GM10266 (cell line): ENCODE results near the gene IQSEC1.

Experiments
- DNase-seq: peaks from one replicate; pipeline ENCODE4 v3.0.0; 2012; ENCODE audit errors: extremely low spot score
- TF ChIP-seq, protein P1 (sequence below): IDR thresholded peaks from 2 replicates; pipeline ENCODE4 v1.5.1; 2012; ENCODE audit warnings: mild to moderate bottlenecking, low read depth; ENCODE audit not compliant: control insufficient read depth, insufficient read depth; ENCODE audit errors: missing control alignments

IQSEC1 gene

DNA sequence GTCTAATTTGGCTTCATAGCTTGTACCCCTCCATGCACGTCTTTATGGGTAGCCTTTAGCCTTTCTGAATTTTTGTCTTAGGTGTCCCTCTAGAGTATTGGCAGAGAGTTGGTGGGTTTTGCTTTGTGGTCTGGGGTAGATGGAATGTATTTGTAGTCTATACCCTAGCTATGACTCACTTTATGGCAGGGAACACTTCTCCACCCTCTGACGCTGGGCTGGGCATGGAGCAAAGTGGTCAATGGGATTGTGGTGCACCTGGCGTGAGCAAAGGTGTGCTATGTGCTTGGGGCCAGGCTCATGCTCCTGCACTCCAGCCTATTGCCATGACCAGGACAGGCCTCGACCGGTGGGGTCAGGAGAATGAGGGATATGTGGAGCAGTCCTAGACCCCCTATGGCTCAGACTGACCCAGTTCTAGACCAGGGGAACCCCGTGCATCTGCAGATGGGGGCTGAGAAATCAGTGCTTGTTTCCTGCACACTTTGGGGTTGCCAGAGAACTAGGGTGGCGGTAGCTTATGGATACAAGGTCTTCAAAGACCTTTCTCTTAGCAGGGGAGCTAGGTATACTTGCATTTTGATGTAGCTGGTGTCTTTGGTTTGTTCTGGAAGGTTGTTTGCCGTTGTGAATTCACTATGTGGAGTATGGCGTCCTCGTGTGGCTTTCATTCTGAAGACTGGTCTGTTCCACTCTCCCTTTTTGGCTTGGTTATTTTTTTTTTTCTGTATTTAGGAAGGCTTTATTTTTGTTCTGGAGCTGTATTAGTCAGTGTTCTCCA is 182.4 kb downstream of the IQSEC1 start:
- TF ChIP-seq, protein P1, sequence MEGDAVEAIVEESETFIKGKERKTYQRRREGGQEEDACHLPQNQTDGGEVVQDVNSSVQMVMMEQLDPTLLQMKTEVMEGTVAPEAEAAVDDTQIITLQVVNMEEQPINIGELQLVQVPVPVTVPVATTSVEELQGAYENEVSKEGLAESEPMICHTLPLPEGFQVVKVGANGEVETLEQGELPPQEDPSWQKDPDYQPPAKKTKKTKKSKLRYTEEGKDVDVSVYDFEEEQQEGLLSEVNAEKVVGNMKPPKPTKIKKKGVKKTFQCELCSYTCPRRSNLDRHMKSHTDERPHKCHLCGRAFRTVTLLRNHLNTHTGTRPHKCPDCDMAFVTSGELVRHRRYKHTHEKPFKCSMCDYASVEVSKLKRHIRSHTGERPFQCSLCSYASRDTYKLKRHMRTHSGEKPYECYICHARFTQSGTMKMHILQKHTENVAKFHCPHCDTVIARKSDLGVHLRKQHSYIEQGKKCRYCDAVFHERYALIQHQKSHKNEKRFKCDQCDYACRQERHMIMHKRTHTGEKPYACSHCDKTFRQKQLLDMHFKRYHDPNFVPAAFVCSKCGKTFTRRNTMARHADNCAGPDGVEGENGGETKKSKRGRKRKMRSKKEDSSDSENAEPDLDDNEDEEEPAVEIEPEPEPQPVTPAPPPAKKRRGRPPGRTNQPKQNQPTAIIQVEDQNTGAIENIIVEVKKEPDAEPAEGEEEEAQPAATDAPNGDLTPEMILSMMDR: no peak
- DNase-seq: no peak

DNA sequence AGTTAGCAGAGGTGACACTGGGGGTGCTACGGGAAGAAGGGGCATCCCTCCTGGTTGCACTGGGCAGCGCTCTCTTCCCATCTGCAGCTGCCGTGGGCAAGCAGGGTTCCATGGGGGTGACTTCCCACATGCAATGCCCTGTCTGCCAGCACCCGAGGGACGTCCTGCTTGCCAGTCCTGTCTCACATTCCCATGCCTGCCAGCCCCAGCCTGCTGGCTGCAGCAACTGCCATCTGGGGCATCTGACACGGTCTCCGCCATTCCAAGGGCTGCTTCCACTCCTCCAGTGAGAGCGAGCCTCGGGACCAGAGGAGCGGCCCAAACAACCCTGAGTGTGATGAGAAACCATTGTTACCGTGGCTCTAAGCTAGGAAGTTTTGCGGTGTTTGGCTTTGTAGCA is 186.5 kb downstream of the IQSEC1 start:
- no peak for DNase-seq
- TF ChIP-seq, protein P1: no peak

DNA sequence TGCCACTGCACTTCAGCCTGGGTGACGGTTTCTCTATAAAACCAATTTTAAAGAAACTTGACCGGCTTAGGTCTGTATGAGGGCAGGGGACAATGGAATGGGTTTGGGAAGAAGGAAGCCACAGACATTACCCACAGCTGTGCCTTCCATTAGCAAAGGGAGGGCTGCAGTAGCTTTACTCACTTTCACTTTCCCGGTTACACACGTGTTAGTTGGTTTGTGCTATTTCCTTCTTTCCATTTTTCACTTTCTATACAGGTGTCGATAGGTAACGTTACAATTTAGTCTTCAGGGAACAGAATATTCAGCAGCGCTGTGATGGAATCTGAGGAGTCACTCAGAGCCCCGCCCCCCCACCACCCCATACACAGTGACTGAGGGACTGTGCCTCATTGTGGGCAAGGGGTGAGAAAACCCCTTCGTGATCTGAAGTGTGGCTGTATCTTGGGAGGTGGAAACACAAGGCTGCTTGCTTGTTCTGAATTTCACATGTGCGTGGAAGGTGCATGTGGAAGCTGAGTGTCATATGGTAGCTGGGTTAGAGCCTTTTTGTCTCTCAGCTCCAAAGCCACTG is 187.0 kb downstream of the IQSEC1 start:
- DNase-seq: no peak
- TF ChIP-seq, protein P1: no peak

DNA sequence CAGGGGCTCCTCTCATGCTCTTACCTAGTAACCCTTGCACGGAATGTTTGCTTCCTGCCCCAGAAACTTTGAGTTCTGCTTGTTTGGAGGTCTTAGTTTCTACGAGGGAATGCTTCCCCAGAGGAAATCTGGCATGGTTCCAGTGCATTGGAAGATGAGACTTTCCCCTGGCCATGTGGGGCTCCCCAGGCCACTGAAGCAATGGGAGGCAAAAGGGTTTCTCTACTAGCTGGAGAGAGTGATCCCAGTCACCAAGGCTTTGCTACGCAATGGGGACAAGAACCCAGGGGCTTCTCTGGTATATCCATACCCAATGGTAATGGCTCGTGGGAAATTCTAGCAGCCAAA is 187.7 kb downstream of the IQSEC1 start:
- no peak for DNase-seq
- TF ChIP-seq, protein P1: no peak

DNA sequence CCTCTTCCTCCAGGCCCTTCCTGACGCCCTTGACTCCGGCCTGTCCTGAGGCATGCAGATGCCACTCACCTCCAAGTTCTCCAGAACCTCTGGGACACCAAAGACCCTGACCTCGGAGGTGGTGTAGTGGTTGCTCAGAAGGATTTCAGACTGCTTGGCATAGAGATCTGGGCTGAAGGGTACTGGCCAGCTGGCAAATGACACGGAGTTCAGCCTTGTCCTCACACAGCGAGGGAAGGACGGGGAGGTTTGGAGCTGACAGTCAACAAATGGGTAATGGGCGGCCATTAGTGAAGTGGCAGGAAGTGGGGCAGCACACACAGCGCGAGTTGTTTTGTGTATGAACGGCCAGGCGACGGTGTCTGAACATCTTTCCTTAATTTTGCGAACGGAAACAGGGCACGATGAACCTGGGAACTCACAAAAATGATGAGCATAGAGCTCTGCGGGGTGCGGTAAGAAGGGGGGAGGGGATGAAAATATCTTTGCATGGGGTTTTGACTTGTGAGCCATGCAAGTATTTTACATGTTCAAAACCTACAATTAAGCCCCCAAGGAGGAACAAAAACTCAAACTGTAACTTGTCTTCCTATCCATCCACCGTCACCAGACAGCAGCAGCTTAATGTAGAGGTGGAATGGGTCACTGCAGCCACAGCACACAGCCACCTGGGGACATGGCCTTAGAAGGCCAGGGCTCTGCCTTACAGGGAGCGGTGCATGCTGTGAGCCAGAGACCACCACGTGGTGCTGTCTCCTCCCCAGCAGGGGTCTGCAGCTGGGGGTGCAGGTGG is 188.2 kb downstream of the IQSEC1 start:
- TF ChIP-seq, protein P1: no peak
- DNase-seq: no peak

DNA sequence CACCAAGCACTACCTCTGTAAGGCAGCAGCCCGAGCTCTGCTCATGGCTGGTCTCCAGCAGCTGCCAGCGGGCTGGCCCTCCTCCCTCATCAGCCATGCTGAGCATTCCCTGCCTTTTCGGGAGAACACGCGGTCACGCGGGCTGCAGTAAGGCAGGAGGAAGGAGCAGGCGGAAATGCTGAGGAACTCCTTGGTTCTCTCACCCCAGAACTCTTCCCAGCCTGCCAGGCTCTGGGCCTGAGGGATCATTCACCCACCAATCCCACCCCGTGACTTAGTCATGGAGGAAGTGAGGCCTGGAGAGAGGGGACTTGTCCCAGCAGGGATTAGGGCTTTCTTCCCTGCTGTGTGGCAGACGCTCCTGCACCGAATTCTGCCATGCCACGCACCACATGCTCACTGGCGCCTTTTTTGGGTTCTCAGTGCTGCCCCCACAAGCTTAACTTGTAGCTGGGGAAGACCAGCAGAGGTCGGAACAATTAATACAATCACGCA is 189.0 kb downstream of the IQSEC1 start:
- TF ChIP-seq, protein P1: no peak
- DNase-seq: no peak
